HCT116 (cell line): ENCODE measurements around the gene GATA3. TPM values are rescaled to one million over a fixed set of nuclear protein-coding genes. Genes with fewer than 3 reads are reported as not detected.

Experiments used
- ATAC-seq: fragments of 200-7000 bp; cut with Tn5 transposase; 2 replicates; pipeline ENCODE4 v1.9.1; 2020; ENCODE audit warnings: mild to moderate bottlenecking, moderate library complexity
- BruUV-seq: library from RNA; stranded (reverse); fragments of 400-500 nt; replicated peaks from 2 replicates; lab custom pipeline; 2021; lab: Mats Ljungman, UMichigan
- CTCF ChIA-PET: fragments of 300-600 bp; sonication (Branson Sonifier 250); formaldehyde crosslinking; loops from one replicate; lab custom pipeline; 2021; ENCODE audit warnings: antibody characterized with exemption; lab: Charles Lee
- POLR2A ChIA-PET: fragments of 300-600, 350-600 bp; sonication (Branson Sonifier 250); formaldehyde crosslinking; loops from one replicate; lab custom pipeline; 2021; ENCODE audit warnings: antibody characterized with exemption; lab: Charles Lee
- RAD21 ChIA-PET, 2 experiments: fragments of 300-600 bp; sonication (Branson Sonifier 250); formaldehyde crosslinking; loops; one replicate each; lab custom pipeline; 2023; ENCODE audit warnings: low total read pairs in 2 of 2; ENCODE audit not compliant: uncharacterized antibody in 2 of 2, unreplicated experiment in 2 of 2, low non-redundant PET in 1 of 2; lab: Charles Lee
- DNase-seq: peaks from one replicate; pipeline ENCODE4 v3.0.0-alpha.2; 2010; ENCODE audit warnings: low read depth, low spot score
- H2AFZ ChIP-seq: fragments of 200-600 bp; shearing (Covaris generic), sonication (generic); 2 replicates; pipeline ENCODE4 v1.6.1; 2017; ENCODE audit warnings: low read depth, mixed run types, mixed read lengths, antibody characterized with exemption, low read length; ENCODE audit not compliant: poor library complexity, severe bottlenecking
- H3K27ac ChIP-seq: 2 replicates; pipeline ENCODE4 v1.5.1; 2012; ENCODE audit warnings: low read depth, low read length
- H3K27me3 ChIP-seq: fragments of 200-600 bp; sonication (generic); 2 replicates; pipeline ENCODE4 v1.6.1; 2016; ENCODE audit warnings: mixed run types, low read length, mixed read lengths; ENCODE audit not compliant: insufficient read depth
- H3K36me3 ChIP-seq, 2 experiments: fragments of 200-500 bp in 1 of 2; fragments of 200-600 bp in 1 of 2; sonication (Bioruptor generic) in 1 of 2; sonication (generic) in 1 of 2; 2 replicates each; pipeline versions ENCODE4 v1.5.1 to v1.6.1; 2014 to 2016; ENCODE audit warnings: low read length in 2 of 2, inconsistent platforms in 1 of 2, mixed read lengths in 1 of 2, mixed run types in 1 of 2; ENCODE audit not compliant: insufficient read depth in 2 of 2, control insufficient read depth in 1 of 2
- H3K4me1 ChIP-seq, 2 experiments: fragments of 200-600 bp in 1 of 2; sonication (generic) in 1 of 2; 2 replicates each; pipeline versions ENCODE4 v1.5.1 to v1.6.1; 2012 to 2017; ENCODE audit warnings: low read length in 2 of 2, inconsistent platforms in 1 of 2, mild to moderate bottlenecking in 1 of 2, mixed read lengths in 1 of 2, mixed run types in 1 of 2, moderate library complexity in 1 of 2; ENCODE audit not compliant: insufficient read depth in 2 of 2, control insufficient read depth in 1 of 2
- H3K4me2 ChIP-seq: fragments of 200-600 bp; sonication (generic); 2 replicates; pipeline ENCODE4 v1.6.1; 2017; ENCODE audit warnings: mixed run types, low read length, mixed read lengths
- H3K4me3 ChIP-seq, 2 experiments: fragments of 200-600 bp in 1 of 2; sonication (generic) in 1 of 2; replicated peaks in 1 of 2; 2 replicates each; pipeline ENCODE4 v1.5.1; 2011 to 2016; ENCODE audit warnings: low read length in 2 of 2, control low read depth in 1 of 2, low read depth in 1 of 2, mild to moderate bottlenecking in 1 of 2, mixed read lengths in 1 of 2, mixed run types in 1 of 2
- H3K79me2 ChIP-seq: fragments of 200-600 bp; sonication (generic); 2 replicates; pipeline ENCODE4 v1.6.1; 2017; ENCODE audit warnings: mild to moderate bottlenecking, mixed run types, low read length, moderate library complexity, mixed read lengths; ENCODE audit not compliant: insufficient read depth
- H3K9ac ChIP-seq: fragments of 200-600 bp; sonication (generic); 2 replicates; pipeline ENCODE4 v1.6.1; 2016; ENCODE audit warnings: low read length, mixed read lengths
- H3K9me2 ChIP-seq: fragments of 200-600 bp; sonication (generic), shearing (Covaris generic); 2 replicates; pipeline ENCODE4 v1.6.1; 2017; ENCODE audit warnings: mixed run types, mild to moderate bottlenecking, moderate library complexity; ENCODE audit not compliant: insufficient read depth
- H3K9me3 ChIP-seq, 2 experiments: fragments of 200-500 bp in 1 of 2; fragments of 200-600 bp in 1 of 2; sonication (Bioruptor generic) in 1 of 2; sonication (generic) in 1 of 2; 2 replicates each; pipeline ENCODE4 v1.6.1; 2014 to 2017; ENCODE audit warnings: low read length in 2 of 2, mixed read lengths in 2 of 2, inconsistent platforms in 1 of 2, low read depth in 1 of 2, mild to moderate bottlenecking in 1 of 2, mixed run types in 1 of 2, moderate library complexity in 1 of 2; ENCODE audit not compliant: control insufficient read depth in 1 of 2, insufficient read depth in 1 of 2
- H4K20me1 ChIP-seq: fragments of 200-600 bp; sonication (generic), shearing (Covaris generic); 2 replicates; pipeline ENCODE4 v1.6.1; 2017; ENCODE audit warnings: mixed run types, mild to moderate bottlenecking, moderate library complexity; ENCODE audit not compliant: insufficient read depth
- CBX3 ChIP-seq: IDR thresholded peaks from 2 replicates; pipeline ENCODE4 v1.6.1; 2012; ENCODE audit warnings: low read depth
- EGR1 ChIP-seq: IDR thresholded peaks from 2 replicates; pipeline ENCODE4 v1.6.1; 2012; ENCODE audit warnings: low read depth
- ELF1 ChIP-seq: IDR thresholded peaks from 2 replicates; pipeline ENCODE4 v1.6.1; 2012; ENCODE audit warnings: low read depth, borderline replicate concordance
- JUND ChIP-seq: IDR thresholded peaks from 2 replicates; pipeline ENCODE4 v1.6.1; 2012
- RAD21 ChIP-seq: IDR thresholded peaks from 2 replicates; pipeline ENCODE4 v1.6.1; 2012; ENCODE audit warnings: low read depth, mild to moderate bottlenecking
- SIN3A ChIP-seq: IDR thresholded peaks from 2 replicates; pipeline ENCODE4 v1.6.1; 2012; ENCODE audit warnings: low read depth
- SRF ChIP-seq: IDR thresholded peaks from 2 replicates; pipeline ENCODE4 v1.6.1; 2012; ENCODE audit warnings: low read depth
- YY1 ChIP-seq: IDR thresholded peaks from 2 replicates; pipeline ENCODE4 v1.6.1; 2011; ENCODE audit warnings: low read length, low read depth, moderate library complexity, mild to moderate bottlenecking; ENCODE audit not compliant: insufficient replicate concordance; ENCODE audit errors: extremely low read depth
- ZFX ChIP-seq: fragments of 450-650 bp; IDR thresholded peaks from 2 replicates; pipeline ENCODE4 v1.6.1; 2017
- ZNF274 ChIP-seq: fragments of 200-500 bp; sonication (Bioruptor generic); IDR thresholded peaks from 2 replicates; pipeline ENCODE4 v1.6.1; 2014; ENCODE audit warnings: mild to moderate bottlenecking, low read depth, low read length, inconsistent platforms
- intact Hi-C: fragments of 100-400 bp; cut with micrococcal nuclease; formaldehyde crosslinking; loops from 2 replicates; pipeline ENCODE4 v1.10.0; 2022
- total RNA-seq: library from RNA; stranded (reverse); gene quantifications from one replicate; pipeline ENCODE4 v1.2.1, GENCODE V29; 2021; ENCODE audit not compliant: unreplicated experiment

Gene GATA3
- total RNA-seq, 1 experiment from 2014 or later: 2.7 TPM

- Histone ChIP-seq H3K79me2 (no peaks in the 10 kb centered on the region), H3K4me1 (no peaks in the 10 kb centered on the region), H3K27ac (no peak overlapping the region), H3K27me3 (no peaks in the 10 kb centered on the region), H3K4me3 (no peak overlapping the region), H3K9ac (no peak overlapping the region), H3K9me3 (no peaks in the 10 kb centered on the region), H3K4me2 (no peak overlapping the region), H3K9me2 (no peaks in the 10 kb centered on the region), H3K36me3 (no peaks in the 10 kb centered on the region), H2AFZ (no peak overlapping the region), H4K20me1 (no peaks in the 10 kb centered on the region)
- POLR2A ChIA-PET: no interaction called here
- CTCF ChIA-PET: no interaction called here
- BruUV-seq: no TSS peak
- RAD21 ChIA-PET: no interaction called here
- intact Hi-C loops: no loop called here
- ATAC-seq (no peak), DNase-seq (no peak)
- TF ChIP-seq CBX3: no peak
Observed at GRCh38 chr10:8113616-8114015, 59.1 kb downstream of the GATA3 start.

DNA sequence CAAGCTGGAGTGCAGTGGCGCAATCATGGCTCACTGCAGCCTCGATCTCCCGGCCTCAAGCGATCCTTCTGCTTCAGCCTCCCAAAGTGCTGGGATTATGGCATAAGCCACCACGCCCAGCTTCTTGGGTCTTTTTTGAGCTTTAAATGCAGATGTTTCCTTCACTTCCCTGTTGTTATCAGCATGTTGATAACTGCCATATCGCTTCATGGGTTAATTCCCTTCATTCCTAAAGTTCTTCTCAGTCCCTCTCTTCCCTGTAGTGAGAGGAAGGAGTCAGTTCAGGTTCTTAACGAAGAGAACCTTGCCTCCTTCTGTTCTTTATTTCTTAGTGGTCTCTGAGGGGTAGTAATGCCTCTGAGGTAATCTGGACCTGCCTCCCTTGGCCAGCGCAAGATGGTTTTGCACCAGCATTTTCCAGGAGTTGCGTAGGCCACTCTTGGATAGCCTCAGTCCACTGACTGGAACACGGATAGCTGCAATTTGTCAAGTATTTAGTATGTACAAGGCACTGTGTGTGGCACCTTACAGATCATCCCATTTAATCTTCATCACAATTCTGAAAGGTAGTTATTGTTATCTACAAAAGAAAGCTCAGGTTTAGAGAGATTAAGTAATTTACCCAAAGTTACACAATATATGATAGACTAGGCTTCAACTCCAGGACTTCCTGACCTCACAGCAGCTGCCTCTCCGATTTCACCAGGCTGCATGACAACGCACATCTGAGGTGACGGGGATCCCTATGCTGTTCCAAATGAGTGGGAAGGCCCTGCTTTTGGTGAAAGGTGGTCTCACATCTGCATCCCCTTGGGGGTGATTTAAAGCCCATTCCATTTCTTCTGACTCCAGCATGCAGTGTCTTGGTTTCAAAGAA is 60.5 kb downstream of the GATA3 start:
- ChIA-PET POLR2A (no interaction called here), CTCF (no interaction called here), RAD21 (no interaction called here)

More for the DNA sequence above, 60.5 kb downstream of the GATA3 start:
- Histone ChIP-seq H3K36me3 (no peaks in the 10 kb centered on the region), H3K4me3 (no peak overlapping the region), H3K9me3 (no peaks in the 10 kb centered on the region), H4K20me1 (no peaks in the 10 kb centered on the region), H3K79me2 (no peaks in the 10 kb centered on the region), H3K9me2 (no peaks in the 10 kb centered on the region), H3K9ac (no peak overlapping the region), H3K4me2 (no peak overlapping the region), H3K4me1 (no peaks in the 10 kb centered on the region), H3K27ac (no peak overlapping the region), H3K27me3 (no peaks in the 10 kb centered on the region), H2AFZ (no peak overlapping the region)
- no TSS peak for BruUV-seq
- ATAC-seq: no peak
- DNase-seq: no peak
- TF ChIP-seq ZFX (no peak), ZNF274 (no peak), SIN3A (no peak), RAD21 (no peak), CBX3 (no peak), ELF1 (no peak), EGR1 (no peak), JUND (no peak), SRF (no peak), YY1 (no peak)
- intact Hi-C loops: no loop called here
